ENCODE measurements around the gene SEMA7A.

DNA sequence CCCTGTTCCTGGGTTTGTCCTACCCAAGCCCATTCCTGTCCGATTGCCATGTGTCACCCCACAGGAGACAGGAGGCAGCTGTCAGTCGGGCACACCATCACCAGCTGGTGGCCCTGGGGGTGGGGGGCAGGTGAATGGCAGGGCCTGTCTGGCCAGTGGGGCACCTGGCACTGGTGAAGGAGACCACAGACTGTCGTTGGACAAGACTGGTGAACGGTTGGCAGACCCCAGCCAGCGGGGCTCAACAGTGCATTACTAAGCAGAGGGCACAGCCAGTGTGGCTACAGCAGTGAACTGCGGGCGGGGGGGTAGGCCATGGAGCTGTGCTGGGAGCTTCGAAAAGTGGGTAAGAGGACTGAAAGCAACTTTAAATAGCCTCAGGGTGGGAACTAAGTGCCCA is 2.1 kb downstream of the SEMA7A start:
- TF ChIP-seq, protein P1, sequence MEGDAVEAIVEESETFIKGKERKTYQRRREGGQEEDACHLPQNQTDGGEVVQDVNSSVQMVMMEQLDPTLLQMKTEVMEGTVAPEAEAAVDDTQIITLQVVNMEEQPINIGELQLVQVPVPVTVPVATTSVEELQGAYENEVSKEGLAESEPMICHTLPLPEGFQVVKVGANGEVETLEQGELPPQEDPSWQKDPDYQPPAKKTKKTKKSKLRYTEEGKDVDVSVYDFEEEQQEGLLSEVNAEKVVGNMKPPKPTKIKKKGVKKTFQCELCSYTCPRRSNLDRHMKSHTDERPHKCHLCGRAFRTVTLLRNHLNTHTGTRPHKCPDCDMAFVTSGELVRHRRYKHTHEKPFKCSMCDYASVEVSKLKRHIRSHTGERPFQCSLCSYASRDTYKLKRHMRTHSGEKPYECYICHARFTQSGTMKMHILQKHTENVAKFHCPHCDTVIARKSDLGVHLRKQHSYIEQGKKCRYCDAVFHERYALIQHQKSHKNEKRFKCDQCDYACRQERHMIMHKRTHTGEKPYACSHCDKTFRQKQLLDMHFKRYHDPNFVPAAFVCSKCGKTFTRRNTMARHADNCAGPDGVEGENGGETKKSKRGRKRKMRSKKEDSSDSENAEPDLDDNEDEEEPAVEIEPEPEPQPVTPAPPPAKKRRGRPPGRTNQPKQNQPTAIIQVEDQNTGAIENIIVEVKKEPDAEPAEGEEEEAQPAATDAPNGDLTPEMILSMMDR (IDR thresholded peaks at IDR 0.05; ENCODE audit: poor library complexity) = no peak
- TF ChIP-seq EZH2 (IDR thresholded peaks at IDR 0.05; ENCODE audit: borderline replicate concordance) (no peak), EZH2phosphoT487 (IDR thresholded peaks at IDR 0.05; ENCODE audit: low read depth, severe bottlenecking, unreplicated experiment) (no peak)

Data from hepatocyte (in vitro differentiated cells).